Adipose tissue (tissue), 3 donors: ENCODE measurements around the gene STX7. TPM values are rescaled to one million over a fixed set of nuclear protein-coding genes. Genes with fewer than 3 reads are reported as not detected.

Experiments
- H3K27ac ChIP-seq: one replicate; pipeline ENCODE4 v1.5.1; 2013; ENCODE audit warnings: low read depth, low read length
- WGBS, 3 donors: extraction: QIAGEN DNeasy Blood & Tissue Kit; methylation state at CpG; one replicate each; pipeline ENCODE4 v1.1.7; 2013; 5-methylcytosine and 5-hydroxymethylcytosine counted together
- polyA plus RNA-seq, 3 donors: library from polyadenylated mRNA; stranded (reverse); fragments of 200-250 nt; gene quantifications; one replicate each; pipeline ENCODE4 v1.2.3, GENCODE V29; 2013
- donor health status: healthy with polysubstance abuse.
- donor health status: Bipolar disorder and iron deficiency.
- donor health status: healthy.

STX7 gene
- polyA plus RNA-seq, 3 donors, result 11.4 to 30.7 (median 23.3) TPM

DNA sequence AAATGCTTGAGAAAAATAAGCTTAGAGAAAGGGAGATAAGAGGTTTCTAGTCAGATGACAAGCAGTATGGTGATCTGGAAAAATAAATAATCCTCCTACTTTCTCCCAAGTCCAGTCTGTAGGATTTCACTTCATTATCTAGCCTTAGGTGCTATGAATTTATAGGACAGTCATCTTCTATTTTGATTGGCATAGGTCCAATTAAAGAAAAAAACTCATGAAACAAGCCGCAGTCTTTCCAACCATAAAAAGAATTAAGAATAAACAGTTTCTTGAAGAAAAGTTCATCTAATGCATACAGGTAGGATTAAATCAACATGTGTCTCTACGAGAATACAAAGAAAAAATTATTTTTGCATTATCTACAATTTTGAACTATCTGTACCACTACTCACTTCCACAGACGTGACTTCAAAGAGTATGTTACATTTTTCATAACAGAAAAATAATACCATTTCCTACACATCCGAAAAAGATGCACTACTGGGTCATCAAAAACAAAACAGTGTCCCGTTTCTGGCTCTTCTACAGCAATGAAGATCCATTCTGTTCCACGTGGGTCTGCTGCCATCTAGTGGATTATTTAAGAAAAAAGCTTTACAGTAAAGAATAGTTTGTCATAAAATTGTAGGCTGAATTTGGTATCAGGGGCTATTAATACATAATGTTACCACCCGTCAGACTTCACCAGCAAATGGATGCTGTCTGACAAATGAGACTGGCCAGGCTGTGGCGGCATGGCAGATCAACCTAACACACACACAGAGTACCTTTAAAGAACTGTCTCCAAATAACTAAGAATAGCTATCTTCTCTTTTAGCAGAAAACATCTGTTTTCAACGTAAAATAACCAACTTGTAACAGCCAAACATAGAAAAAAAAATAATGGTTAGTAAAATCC, 28.9 kb downstream of the STX7 start:
- no peak overlapping the region for H3K27ac ChIP-seq
- WGBS, 3 donors, result 27 to 38% (median 32%) methylated on average over 9 of the region's 9 CpGs

DNA sequence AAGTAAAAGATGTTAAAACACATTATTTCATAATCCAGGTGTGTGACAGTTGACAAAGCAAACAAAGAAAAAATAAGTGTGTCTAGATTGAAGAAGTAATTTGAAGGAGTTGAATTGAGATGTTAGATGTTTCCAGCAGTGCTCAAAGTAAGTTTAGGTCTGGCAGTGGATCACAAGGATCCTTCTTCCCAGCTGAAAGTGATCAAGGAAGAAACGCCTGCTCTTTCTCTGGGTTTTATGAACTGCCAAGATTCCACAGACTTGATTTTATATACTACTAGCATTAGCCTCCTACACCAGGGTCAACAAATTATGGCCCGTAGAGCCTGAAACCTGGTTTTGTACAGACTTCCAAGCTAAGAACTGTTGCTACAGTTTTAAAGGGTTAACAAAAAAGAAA, 30.3 kb downstream of the STX7 start:
- 55 to 85% (median 81%) methylated on average over 2 of the region's 2 CpGs for WGBS, 3 donors
- H3K27ac ChIP-seq, result no peak overlapping the region

DNA sequence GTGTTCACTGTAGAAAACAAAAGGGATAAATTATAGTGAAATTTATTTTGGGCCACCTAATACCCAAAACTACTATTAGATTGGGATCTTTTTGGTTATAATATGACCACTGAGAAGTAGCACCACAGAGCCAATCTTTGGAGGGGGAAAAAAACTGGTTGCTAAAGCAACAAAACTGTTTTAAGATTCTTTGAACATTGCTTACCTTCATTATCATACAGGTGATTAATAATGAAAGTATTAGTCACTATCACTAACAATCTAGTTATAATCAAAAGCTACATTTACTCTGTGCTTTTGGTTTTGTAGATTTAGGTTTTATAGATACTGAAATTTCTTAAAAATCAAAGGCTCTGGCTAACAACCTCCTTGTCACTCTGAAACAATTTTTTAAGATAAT, 31.7 kb downstream of the STX7 start:
- no peak overlapping the region for H3K27ac ChIP-seq

DNA sequence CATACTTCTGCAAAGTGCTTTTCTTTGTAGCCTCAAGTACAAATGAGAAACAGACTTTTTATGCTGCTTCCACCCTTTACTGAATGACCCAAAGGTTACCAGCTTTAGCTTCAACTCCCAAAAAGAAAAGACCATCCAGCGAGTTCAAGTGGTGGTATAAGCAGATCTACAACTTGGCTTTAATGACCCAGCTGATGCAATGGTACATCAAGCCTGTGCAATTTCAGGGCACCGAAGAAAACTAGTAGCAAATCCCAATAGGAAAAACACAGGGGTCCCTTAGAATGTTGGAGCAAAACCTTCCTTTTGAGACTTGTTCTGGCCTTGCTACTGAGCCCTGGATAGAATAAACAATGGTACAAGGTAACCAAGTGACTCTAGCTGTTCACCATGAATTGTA, 33.8 kb downstream of the STX7 start:
- no peak overlapping the region for H3K27ac ChIP-seq
- 86 to 98% (median 92%) methylated on average over 2 of the region's 2 CpGs for WGBS, 3 donors

DNA sequence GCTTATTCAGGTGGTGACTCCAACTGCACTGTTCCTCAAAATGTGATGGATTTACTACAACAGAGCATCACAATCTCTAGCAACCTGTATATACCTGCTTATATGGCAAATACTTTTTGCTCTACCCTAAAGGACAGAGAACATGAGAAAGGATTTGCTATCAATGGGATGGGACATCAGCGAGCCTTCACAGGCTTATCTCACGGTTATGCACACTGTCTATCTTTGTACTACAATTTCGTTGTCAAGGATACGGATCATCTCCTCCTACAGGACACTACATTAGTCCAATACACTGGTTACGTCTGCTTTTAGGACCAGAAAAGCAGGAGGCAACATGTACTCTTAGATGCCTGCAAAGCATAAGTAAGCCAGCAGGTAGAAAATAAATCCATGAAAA, 34.2 kb downstream of the STX7 start:
- H3K27ac ChIP-seq, result no peak overlapping the region
- 82 to 96% (median 93%) methylated on average over 5 of the region's 5 CpGs for WGBS, 3 donors

DNA sequence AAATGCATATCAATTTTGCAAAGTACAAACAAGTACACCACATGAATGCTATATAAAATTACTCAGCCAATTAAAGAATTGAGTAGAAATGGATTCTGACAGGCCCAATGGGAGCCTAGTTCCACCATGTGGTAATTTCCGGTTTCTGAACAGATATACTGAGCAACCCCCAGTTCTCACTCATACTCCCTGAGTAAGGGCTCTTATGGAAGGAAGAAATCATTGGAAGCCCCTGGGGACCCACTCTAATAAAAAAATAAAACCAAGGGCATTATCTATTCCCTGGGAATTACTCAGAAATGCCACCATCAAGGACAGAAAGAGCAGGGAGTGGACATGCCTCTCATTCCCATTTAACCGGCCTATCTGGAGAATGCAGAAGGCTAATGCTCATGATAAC, 34.6 kb downstream of the STX7 start:
- WGBS, 3 donors, result 74 to 95% (median 85%) methylated on average over 2 of the region's 2 CpGs

DNA sequence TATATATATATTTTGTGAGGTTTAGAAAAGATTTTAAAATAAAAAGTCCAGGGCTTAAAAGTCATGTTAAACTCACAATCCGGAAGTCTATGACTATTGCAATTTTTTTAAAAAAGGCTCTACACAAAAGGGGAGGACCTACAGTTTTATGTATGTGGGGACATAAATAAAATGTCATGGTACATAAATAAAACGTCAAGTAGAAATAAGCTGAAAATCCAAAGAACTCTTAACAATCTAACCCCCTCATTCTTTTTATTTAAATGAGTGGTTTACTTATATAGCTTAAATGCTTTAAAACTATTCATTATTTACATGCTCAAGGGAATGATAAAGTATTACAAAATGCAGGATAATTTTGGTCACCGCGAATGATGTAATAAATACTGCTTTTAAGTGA, 36.2 kb downstream of the STX7 start:
- no peak overlapping the region for H3K27ac ChIP-seq
- 85 to 88% (median 87%) methylated on average over 4 of the region's 4 CpGs for WGBS, 3 donors

More for the DNA sequence above, 34.6 kb downstream of the STX7 start:
- H3K27ac ChIP-seq, result no peak overlapping the region

DNA sequence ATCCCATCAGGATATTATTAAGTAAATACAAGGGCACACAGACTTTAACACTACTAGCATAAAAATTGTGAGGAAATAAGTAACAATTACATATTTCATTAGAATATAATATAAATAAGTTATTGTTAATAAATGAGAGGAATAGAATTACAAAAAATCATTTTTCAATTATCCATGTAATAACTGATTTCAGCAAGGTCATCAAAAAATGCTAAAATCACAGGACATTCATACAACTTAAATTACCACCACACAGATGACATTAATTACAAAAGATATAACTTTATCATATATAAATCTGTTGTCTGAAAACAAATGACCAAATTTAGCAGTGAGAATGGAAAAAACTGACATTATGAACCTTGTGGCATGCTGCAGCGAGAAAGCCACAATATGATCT, 37.0 kb downstream of the STX7 start:
- 63 to 86% (median 82%) methylated on average over 1 of the region's 1 CpG for WGBS, 3 donors

DNA sequence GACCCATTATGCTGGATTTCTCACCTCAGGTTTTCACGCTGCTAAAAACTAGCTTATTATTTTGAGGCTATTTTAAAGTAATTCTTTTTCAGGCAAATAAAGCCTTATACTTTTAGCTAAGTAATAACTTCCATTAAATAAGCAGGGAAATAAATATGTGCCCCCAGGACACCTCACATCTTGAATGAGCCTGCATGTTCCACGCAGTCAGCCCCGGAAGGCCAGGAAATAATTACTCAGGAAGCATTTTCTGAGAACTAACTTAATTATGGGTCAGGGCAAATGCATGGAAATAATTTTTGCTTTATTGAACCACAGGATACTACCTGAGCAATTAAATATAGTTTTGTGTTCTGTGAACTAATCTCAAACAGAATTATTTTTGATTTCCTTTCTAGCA, 41.1 kb downstream of the STX7 start:
- 91 to 93% (median 91%) methylated on average over 3 of the region's 3 CpGs for WGBS, 3 donors
- no peak overlapping the region for H3K27ac ChIP-seq

More for the DNA sequence above, 37.0 kb downstream of the STX7 start:
- H3K27ac ChIP-seq, result no peak overlapping the region

DNA sequence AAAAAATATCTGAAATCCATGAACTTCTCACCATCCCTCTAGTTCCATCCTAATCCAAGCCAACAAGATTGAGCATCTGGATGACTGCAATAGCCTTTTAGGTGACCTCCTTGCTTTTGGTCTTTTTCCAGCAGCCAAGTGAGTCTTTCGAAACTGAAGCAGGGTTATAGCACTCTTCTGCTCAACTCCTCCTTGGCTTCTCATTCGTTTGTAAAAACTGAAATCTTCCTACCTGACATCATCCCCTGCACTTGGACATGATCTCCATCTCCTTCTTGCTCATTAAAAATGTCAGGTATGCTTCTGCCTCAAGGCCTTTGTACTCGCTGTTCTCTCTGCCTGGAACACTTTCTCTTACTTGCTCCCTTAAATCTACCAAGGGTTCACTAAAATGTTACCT, 46.0 kb downstream of the STX7 start:
- WGBS, 3 donors, result 77 to 88% (median 79%) methylated on average over 3 of the region's 3 CpGs
- no peak overlapping the region for H3K27ac ChIP-seq

DNA sequence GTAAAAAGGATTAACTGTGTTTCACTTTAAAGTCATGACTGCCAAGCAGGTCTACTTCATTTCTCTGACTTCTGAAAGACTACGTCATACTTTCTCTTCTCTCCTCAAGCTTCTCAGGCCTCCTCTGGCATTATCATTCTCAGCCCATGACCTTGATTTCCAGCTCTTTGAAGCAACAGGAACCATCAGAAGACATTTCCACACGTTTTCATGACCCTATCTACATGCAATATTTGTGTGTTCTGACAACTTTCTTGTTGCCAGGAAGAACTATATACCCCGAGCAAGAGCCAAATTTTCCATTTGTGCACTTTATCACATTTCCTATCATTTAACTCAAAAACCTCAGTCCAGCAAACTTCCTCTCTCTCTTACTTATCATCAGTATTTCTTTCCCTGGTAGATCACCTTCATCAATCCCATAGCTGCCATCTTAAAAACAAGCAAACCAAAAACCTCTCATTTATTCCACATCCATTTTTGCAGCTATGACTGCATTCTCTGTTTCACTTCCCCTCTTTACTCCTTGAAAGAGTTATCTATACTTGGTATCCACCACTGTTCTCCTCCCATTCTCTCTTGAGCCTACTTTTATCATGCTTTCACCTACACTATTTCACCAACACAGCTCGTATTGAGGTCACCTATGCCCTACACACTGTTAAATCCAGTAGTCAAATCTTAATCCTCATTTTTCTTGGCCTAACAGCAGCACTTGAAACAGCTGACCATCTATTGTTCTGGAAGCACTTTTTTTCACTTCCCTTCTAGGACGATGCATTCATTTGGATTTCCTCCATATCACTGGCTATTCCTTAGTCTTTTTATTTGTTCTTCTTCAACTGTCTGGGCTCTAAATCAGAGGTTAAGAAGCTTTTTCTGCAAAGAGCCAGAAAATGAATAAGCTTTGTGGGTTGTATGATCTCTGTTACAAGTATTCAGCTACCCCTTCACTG, 47.1 kb downstream of the STX7 start:
- 66 to 78% (median 67%) methylated on average over 5 of the region's 5 CpGs for WGBS, 3 donors
- no peak overlapping the region for H3K27ac ChIP-seq

DNA sequence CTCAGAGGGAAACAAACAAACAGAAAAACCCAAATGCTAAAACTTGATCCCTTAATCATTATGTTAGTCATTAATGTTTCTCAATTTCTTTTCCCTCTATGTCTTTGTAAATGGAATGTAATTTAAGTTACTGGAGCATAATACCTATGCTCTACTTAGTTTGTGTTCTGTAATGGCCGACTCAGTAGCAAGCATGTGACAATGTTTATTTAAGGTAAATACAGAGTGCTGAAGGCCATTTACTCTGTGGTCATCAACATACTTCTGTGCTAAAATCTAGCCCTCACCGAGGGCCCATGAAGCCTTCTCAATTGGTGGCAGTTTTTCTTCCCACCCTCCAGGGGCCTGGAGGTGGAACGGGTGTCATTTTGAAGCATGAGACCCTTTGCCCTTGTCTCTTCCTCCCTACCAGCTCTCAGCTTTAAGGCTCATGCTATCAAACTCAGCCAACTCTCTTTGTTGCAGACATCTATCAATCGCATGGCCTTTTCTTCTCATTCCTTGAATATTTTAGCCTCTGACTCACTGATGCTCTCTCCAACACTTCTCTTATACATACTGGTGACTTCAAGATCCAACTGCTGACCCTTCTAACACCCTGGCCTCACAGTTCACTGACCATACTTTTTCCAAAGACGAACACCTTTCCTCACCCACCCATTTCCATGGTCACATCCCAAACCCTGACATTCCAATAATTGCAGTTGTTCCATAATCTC, 48.2 kb downstream of the STX7 start:
- WGBS, 3 donors, result 74 to 93% (median 89%) methylated on average over 5 of the region's 5 CpGs
- no peak overlapping the region for H3K27ac ChIP-seq

DNA sequence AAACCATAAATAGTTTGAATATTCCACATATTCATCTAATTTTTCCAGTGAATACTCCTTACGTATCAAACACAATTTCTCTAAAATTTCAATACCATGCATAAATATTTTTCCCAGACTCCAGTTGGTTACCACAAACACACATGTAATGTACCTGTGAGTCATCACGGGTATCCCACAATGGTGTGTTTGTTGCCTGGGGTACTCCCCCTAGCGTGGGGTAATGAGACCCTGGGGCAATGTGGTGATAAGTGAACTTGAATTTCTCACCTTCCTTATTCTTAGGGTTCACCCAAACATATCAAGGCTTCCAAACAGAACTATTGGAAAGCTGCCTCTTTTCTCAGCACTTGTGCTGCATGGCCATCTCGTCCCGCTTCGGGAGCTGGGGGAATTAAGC, 51.0 kb downstream of the STX7 start:
- 94 to 96% (median 95%) methylated on average over 6 of the region's 6 CpGs for WGBS, 3 donors
- H3K27ac ChIP-seq, result no peak overlapping the region

DNA sequence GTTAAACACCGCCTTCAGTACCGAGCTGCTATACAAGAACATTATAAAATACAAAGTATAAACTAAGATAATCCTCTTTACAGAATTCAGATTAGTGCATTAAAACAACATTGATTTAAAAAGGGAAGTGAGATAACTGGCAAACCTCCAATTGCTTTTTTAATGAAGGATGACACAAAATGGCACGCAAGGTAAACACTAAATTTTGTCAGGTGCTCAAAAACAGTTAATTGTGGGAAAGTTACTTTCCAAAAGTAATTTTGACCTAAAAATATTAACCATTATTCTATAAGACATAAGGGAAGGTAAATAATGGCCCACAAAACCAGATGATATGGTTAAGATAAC, 53.3 kb downstream of the STX7 start:
- 84 to 96% (median 91%) methylated on average over 3 of the region's 3 CpGs for WGBS, 3 donors
- H3K27ac ChIP-seq, result no peak overlapping the region

DNA sequence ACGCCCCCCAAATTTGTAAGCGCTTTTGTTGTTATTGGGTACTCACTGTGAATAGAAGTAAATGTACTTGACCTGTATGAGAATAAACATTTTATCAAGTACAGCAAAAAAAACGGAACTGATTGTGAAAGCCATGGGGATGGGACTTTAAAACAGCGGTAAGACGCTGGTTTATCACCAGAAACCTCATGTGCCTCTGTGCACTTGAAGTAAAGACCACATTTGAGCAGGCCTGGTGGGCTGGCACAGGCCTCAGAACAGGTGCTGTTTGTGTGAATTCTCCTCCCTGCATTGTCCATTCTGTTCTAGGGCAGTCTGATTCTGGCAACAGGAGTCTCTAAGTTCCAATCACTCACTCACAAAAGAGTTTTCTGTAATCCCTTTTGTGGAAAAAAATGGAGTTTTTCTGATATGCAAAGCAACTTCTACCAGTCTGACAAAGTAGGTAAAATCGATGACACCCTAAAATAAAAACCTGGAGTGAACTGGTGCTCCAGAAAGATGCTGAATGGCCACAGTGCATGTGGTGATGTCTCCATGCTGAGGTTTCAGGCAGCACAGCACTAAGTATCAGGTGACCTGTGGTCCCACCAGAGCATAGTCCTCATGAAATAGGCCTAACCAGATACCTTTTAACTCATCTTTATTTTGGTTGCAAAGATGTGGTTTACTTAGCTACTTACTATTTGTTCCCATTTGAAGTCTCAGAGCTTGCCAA, 53.9 kb downstream of the STX7 start:
- 92 to 94% (median 94%) methylated on average over 6 of the region's 6 CpGs for WGBS, 3 donors
- H3K27ac ChIP-seq, result no peak overlapping the region

DNA sequence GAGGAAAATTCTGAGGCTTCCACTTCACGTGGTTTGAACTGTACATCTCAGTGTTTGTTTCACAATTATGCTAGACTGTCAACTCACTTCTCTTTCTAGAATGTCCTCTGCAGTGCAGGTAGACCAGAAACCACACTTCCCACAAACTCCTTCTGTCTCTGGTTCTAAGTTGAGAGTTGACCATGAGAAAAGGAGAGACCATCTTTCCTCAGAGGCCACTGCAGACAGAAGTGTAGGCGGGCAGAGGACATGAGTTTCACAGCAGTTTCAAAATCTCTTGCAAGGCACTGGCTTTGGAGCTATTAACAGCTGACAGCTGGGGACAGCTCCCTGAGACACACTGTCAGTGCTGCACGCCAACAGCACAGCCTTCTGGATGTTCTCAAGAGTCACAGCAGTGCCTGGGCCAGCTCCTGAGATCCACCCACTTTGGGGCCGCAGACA, 56.2 kb downstream of the STX7 start:
- no peak overlapping the region for H3K27ac ChIP-seq
- WGBS, 3 donors, result 60 to 83% (median 79%) methylated on average over 4 of the region's 4 CpGs

DNA sequence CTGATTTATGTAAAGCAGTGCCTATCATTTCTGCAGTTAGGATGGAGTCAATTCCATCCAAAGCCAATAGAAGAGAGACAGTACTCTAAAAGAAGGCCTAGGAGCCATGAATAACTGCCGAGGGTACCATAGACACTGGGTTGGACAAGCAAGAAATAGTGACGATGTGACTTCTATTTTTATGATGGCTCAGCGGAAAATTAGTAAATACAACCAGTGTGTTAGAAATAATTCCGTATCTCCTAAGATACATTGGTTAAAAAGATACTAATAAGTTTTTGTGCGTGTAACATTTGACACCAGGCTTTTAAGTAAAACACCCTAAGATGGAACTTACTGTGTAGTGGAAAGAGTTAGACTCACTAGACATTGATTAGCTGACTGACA, 66.1 kb downstream of the STX7 start:
- no peak overlapping the region for H3K27ac ChIP-seq
- 93 to 97% (median 95%) methylated on average over 5 of the region's 5 CpGs for WGBS, 3 donors

DNA sequence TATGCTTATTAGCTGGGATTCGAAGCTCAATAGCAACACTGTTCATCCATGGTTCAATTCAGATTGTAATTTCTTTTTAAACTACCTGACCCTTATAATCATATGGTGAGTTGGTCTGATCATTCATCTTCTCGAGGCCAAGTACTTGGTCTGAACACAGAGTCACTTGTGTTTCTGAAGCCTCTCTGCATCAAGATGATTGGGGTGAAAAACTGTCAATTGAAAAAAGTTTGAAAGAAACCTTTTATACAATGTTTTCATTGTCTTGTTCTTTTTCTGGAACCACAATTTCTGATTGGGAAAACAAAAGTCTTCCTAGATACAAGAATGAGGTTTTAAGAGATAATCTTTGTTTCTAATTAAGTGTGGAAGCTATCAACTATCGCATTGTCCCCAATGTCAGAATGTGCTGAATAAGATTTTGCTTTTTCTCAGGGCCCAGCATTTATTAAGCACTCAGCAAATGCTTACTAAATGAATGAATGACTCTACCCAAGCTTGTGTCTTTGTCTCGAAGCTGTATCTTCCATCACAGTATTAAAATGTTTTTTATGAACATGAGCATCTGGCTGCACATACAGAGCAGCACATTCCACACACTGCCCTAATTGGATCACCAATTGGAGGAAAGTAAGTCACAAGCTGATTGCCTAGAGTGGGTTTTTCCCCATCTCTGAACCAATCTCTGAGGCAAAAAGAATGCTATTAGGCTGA, 66.6 kb downstream of the STX7 start:
- 79 to 95% (median 92%) methylated on average over 4 of the region's 4 CpGs for WGBS, 3 donors
- no peak overlapping the region for H3K27ac ChIP-seq
